ENCODE measurements around the gene TPR.

The TPR gene

DNA sequence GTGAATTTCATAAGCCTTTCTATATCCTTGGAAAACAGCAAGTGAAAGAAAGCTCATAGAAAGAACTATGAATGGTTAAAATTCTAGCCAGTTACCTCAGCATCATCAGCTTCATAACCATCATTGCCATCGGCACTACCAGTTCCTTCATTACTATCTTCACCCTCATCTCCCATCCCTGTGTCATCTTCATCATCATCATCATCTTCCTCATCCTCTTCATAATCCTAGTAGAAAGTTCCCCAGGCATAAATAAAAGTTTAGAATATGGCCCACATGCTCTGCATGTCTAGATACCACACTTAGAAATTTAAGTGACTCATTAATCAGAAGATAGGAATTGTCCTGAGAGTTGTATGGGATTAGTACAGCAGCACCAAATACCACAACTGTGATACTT is 49.0 kb downstream of the TPR start:
- no peak for DNase-seq

DNA sequence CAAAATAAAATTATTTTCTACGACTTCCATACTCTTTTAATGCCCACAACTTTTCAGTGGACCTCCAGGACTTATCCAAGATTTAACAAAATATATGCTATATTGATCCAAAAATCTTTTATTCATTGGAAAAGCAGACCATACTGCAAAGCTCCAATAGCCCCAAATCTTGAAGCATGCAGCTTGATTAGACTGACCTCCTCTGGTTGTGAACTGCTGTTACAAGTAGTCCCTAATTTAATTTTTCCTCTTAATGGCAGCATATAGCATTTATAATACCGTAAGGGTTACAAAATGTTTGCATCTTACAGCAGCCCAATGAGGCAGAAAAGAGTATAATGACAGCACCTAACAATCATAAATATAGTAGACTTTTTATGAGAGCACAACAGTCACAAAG is 49.8 kb downstream of the TPR start:
- DNase-seq, result no peak

GRCh38 chr1:186323865-186324264 is 51.2 kb downstream of the TPR start:
- no peak for DNase-seq

DNA sequence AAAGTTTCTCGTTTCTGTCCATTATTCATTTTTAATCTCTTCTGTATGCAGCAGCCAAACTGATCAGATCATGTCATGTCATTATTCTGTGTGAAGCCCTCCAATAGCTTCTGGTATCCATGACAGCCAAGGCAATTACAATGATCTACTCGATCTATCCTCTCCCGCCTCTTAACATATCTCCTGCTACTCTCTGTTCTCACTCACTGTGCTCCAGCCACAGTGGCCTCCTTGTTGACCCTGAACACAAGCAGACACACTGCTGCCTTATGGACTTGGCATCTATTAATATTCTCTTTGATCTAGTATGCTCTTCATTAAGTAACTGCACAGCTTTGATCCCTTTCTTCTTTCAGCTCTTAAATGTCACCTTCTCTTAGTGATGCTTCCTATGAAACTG is 59.5 kb downstream of the TPR start:
- DNase-seq, result no peak

DNA sequence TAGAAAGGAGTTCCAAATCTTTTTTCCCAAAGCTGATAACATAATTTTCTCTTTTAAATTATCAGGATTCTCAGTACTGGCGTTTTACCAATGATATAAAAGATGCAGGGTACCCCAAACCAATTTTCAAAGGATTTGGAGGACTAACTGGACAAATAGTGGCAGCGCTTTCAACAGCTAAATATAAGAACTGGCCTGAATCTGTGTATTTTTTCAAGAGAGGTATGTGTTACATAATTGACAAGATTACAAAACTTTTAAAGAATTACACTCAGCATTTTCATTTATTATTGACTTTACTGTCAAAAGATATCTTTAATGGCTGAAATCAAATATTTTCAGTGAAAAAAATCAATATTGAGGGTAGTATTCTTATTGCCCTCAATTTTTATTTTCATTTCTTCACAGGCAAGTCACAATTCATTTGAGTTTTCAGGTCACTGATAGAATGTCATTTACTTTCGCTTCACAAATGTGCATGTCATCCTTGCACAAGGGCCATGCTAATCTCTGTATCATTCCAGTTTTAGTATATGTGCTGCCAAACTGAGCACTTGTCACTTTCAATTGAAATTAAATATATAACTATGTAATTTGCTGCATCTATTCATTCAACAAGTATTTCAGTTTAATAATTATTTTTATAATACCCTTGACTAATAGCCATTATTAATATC is 63.5 kb downstream of the TPR start:
- no peak for DNase-seq

DNA sequence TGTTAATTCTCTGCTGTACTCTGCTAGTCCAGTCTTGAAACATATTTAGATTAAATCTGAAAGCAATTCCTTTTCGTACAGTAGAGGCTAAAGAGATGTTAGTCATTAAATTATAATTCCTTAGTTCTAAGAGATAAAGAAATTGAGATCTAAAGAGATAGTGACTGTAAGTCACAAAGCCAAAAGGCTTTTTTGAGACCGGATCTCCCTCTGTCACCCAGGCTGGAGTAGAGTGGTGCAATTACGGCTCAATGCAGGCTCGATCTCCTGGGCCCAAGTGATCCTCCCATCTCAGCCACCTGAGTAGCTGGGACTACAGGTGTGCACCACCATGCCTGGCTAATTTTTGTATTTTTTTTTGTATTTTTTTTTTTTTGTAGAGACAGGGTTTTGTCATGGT is 64.7 kb downstream of the TPR start:
- no peak for DNase-seq

DNA sequence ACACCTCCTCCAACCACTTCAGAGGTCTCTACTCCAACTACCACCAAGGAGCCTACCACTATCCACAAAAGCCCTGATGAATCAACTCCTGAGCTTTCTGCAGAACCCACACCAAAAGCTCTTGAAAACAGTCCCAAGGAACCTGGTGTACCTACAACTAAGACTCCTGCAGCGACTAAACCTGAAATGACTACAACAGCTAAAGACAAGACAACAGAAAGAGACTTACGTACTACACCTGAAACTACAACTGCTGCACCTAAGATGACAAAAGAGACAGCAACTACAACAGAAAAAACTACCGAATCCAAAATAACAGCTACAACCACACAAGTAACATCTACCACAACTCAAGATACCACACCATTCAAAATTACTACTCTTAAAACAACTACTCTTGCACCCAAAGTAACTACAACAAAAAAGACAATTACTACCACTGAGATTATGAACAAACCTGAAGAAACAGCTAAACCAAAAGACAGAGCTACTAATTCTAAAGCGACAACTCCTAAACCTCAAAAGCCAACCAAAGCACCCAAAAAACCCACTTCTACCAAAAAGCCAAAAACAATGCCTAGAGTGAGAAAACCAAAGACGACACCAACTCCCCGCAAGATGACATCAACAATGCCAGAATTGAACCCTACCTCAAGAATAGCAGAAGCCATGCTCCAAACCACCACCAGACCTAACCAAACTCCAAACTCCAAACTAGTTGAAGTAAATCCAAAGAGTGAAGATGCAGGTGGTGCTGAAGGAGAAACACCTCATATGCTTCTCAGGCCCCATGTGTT is 66.6 kb downstream of the TPR start:
- DNase-seq, result no peak

DNA sequence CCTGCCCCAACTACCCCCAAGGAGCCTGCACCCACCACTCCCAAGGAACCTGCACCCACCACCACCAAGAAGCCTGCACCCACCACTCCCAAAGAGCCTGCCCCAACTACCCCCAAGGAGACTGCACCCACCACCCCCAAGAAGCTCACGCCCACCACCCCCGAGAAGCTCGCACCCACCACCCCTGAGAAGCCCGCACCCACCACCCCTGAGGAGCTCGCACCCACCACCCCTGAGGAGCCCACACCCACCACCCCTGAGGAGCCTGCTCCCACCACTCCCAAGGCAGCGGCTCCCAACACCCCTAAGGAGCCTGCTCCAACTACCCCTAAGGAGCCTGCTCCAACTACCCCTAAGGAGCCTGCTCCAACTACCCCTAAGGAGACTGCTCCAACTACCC is 67.6 kb downstream of the TPR start:
- no peak for DNase-seq

GRCh38 chr1:186306533-186306932 is 68.5 kb downstream of the TPR start:
- no peak for DNase-seq

GRCh38 chr1:186304982-186305949 is 69.8 kb downstream of the TPR start:
- DNase-seq, result peak; percentile 2

GRCh38 chr1:186303911-186304310 is 71.1 kb downstream of the TPR start:
- no peak for DNase-seq

DNA sequence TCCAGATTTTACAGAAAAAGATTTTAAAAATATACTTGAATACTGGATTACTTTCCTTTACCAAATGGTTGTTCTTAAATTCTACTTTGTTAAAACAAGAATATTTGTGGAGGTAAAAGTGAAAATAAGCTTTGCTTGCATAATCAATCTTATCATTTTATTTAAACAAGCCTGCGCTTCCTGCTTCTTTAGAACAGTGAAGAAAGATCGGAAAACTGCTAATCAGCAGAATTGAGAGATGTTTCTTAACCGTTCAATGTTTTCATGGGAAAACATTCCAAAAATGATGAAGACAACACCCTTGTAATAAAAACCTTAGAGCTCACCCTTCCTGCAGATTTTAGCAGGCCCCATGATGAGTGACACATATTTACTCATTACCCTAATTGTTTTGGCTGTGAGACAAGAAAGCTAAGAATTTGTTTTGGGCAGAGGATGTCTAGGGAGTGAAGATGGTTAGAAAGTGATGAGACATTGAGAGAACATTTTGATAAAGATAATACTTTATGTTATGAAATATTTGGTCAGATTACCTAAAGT is 72.6 kb downstream of the TPR start:
- no peak for DNase-seq

GRCh38 chr1:186301448-186301847 is 73.6 kb downstream of the TPR start:
- DNase-seq, result no peak

- DNase-seq, result no peak
Observed at GRCh38 chr1:186300056-186300455, 75.0 kb downstream of the TPR start.

DNA sequence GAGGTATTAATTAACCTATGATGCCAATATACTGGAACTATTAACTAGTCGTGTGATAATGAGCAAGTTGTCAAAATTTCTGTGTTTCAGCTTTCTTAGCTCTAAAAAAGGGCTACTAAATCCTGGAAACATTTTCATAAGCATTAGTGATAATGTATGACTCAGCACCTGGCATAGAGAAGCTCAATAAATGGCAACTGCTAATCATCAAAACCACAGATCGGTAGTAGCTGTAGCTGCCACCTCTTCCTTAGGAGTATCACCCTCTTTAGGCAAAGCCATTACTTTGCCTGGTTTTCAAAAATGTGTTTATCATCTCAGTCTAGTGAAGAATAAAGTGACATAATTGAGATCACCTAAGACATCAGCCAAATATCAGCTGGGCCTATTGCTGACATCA is 75.5 kb downstream of the TPR start:
- DNase-seq, result no peak

GRCh38 chr1:186298851-186299250 is 76.2 kb downstream of the TPR start:
- DNase-seq, result no peak

DNA sequence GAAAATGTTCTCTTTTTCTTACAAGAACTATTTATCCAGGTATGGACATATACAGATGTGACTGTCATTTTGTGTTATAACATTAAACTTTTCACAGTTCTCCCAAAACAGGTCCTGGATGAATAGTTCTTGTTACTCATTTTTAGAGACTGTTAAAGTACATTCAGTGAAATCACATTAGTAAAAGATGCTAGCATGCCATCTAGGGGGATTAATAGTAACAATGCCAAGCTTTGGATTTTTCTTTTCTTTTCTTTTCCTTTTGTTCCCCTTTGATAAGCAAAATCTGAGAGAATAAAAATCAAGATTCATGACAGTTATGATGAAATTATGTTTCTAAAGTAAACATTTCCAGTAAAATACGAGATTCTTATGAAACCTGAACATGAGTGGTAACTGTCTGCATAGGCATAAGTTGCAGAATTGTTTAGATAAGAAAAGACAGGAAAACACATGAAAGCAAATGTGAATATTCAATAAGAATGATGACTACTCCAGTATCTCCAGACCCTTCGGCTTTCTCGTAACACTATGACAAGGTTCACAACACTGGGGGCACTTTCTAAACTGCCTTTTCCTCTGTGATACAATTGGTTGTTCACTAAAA is 77.5 kb downstream of the TPR start:
- no peak for DNase-seq

DNA sequence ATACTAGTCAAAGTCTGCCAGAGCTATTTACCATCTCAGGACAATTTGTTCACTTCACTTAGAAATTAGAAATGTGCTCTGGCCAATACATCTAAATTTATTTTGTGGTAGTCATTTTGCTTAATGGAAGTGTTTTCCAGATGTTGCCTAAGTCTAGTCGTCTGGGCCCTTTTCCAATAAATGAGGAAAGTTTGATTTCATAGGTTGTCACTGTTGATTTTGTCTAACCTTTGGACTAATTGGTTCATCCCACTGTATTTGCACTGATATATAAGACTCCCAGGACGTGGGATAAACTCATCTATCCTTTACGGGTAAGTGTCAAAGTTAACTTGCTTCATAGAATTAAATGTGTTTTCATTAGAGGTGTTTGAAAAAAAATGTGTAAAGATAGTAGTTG is 79.1 kb downstream of the TPR start, which contains the start of gene PRG4:
Gene PRG4, plus strand, starts transcription at position 300 of the 400 bp plus-strand sequence.
- DNase-seq, result no peak

DNA sequence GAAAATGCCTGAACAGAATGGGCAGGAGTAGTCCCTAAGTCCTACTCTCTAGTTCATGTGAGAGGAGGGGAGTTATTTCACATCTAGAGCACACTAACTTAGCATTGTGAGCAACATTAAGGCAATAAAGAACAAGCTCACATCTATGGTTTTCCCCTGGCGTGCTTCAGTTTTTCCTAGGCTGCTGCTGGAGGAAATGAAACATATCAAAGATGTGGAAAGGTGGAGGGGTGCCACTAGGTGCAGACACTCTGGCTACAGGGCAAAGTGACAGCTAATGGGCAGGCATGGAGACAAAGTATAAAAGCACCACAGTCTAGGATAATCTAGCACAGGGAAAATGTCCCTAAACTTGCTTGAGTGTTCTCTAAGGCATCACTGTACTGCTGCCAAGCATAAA is 82.2 kb downstream of the TPR start:
- no peak for DNase-seq

- DNase-seq, result no peak
Observed at GRCh38 chr1:186291271-186291670, 83.8 kb downstream of the TPR start.

DNA sequence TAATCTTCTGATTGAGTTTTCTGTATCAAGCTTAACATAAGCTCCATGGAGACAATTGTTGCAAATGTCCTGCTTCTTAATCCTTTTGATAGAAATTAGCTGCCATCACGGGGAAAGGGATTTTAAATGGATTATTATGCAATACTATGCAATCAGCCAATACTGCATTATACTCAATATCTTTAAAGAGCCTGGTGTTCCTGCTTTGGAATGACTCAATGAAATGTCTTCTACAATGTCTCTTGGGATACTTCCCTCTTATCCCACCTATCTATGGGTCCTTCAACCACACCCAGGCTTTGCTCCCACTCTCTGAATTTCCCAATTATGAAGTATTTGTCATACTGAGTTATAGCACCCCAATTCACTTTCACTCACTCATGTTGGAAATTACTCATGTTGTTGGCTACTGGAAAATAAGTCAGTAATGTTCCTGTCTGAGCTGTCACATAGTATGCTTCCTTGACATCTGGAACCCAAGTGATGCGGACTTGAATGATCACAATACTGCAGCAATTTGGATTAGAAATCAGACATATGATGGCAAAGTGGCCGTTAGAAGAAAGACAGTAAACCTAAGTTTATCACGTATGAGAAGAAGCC is 85.0 kb downstream of the TPR start:
- DNase-seq, result no peak

DNA sequence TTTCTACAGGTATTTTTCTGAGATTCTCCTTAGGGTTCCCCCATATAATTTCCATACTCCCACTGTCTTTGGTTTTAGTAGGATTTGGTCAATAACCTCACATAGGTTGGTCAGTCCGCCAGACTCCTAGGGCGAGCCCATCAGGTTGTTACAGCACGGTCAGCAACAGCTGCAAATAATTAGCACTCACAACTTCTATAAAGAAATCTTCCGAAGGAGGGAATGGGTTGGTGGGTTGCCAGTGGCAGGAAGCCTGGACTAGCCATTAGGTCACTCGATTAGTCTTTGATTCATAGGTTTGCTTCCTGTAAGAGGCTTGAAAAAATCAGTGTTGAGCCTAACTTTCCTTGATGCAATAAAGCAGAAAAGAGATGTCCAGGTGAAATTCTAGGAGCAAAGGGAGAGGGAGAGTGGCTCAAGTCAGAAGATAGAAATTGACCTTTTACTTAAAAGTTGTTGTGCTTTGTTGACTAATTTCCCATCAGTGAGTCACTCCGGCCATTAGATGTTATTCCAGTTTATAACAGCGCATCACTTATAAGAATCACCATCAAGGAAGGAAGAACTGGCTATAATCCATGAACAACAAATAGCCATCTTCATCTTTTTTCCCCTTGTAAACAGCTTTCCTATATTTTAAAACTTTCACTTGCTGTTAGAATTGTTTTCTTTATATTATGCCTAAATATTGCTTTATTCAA is 88.3 kb downstream of the TPR start:
- DNase-seq, result no peak

Measured in amniotic stem cell (primary cell).